Measurements from ENCODE around the gene YDJC. TPM values are rescaled to one million over a fixed set of nuclear protein-coding genes. Genes with fewer than 3 reads are reported as not detected.

The YDJC gene
- total and polyA plus RNA-seq, 2 of the 8 experiments (the other 6 are each of a cell fraction or from before 2014, with no cell fraction given): 36.7 to 45.2 TPM

GRCh38 chr22:21615731-21616130, 14.1 kb downstream of the YDJC start:
- Histone ChIP-seq H3K56ac (replicated peaks; ENCODE audit: insufficient read length, low read depth, low read length) (no peak overlapping the region), H3K4me3 (ENCODE audit: extremely low read depth in 1 of 4, insufficient read depth in 2 of 4, low read depth in 3 of 4, low read length in 4 of 4) (no peak overlapping the region), H3K9ac (replicated peaks in 1 of 4; ENCODE audit: extremely low read depth in 1 of 4, low read depth in 3 of 4, low read length in 3 of 4) (no peak overlapping the region), H3K23me2 (ENCODE audit: low read depth, low read length) (no peaks in the 10 kb centered on the region), H3K27ac (ENCODE audit: low read depth, low read length) (no peak overlapping the region), H4K20me1 (replicated peaks in 1 of 2; ENCODE audit: control insufficient read depth in 1 of 2, insufficient read depth in 2 of 2, low read length in 2 of 2) (peaks cover 20 to 34% of the 10 kb centered on the region in 2 experiments), H3K27me3 (replicated peaks in 1 of 4; ENCODE audit: control insufficient read depth in 3 of 4, extremely low read depth in 1 of 4, insufficient read depth in 3 of 4, low read length in 3 of 4) (no peaks in the 10 kb centered on the region), H2AK5ac (ENCODE audit: low read depth, low read length) (no peak overlapping the region), H2BK12ac (ENCODE audit: low read depth, low read length) (no peak overlapping the region), H3K23ac (ENCODE audit: insufficient read length) (no peak overlapping the region), H3K4me1 (replicated peaks in 1 of 4; ENCODE audit: control insufficient read depth in 3 of 4, insufficient read depth in 4 of 4, low read length in 3 of 4) (no peaks in the 10 kb centered on the region; a peak in 1 of 7 replicates), H3K18ac (ENCODE audit: extremely low read depth, low read length) (no peak overlapping the region), H2BK15ac (ENCODE audit: low read length) (no peak overlapping the region), H3K79me1 (ENCODE audit: low read depth, low read length) (peaks cover 18% of the 10 kb centered on the region), H2BK5ac (ENCODE audit: low read depth, low read length) (no peak overlapping the region), H2BK120ac (replicated peaks; ENCODE audit: low read depth, low read length) (no peak overlapping the region), H4K91ac (replicated peaks; ENCODE audit: insufficient read length, low read length) (no peak overlapping the region), H4K5ac (ENCODE audit: insufficient read length, low read depth, low read length) (no peak overlapping the region), H3K36me3 (ENCODE audit: control insufficient read depth in 2 of 4, insufficient read depth in 4 of 4, low read length in 3 of 4) (peaks cover 6 to 22% (median 11%) of the 10 kb centered on the region in 4 experiments; a peak in 7 of 8 replicates), H3K79me2 (ENCODE audit: control insufficient read depth in 1 of 2, insufficient read depth in 2 of 2, low read length in 2 of 2) (peaks cover 0 to 45% of the 10 kb centered on the region in 2 experiments; a peak in 2 of 4 replicates), H2AFZ (ENCODE audit: low read length) (no peak overlapping the region), H3K9me3 (ENCODE audit: insufficient read depth in 2 of 2, low read depth in 1 of 2, low read length in 1 of 2) (no peaks in the 10 kb centered on the region), H3K4me2 (ENCODE audit: insufficient read depth in 1 of 2, low read depth in 2 of 2, low read length in 2 of 2) (no peak overlapping the region), H2BK20ac (ENCODE audit: low read length) (no peak overlapping the region), H3K4ac (replicated peaks; ENCODE audit: insufficient read length, low read depth, low read length) (no peak overlapping the region), H4K8ac (ENCODE audit: extremely low read depth, insufficient read depth, low read length) (no peak overlapping the region), H3K14ac (ENCODE audit: insufficient read length) (no peak overlapping the region)
- DNase-seq (ENCODE audit: low read depth in 1 of 2, low spot score in 2 of 2): no peak
- CTCF ChIA-PET (ENCODE audit: partially characterized antibody): interaction anchor here (2.0 to 24.1 kb wide), 5 partner anchors 9 to 27 kb away, joined by 6 to 499 read pairs (median 17); partner anchors contain the start of genes CCDC116, SDF2L1 and YDJC
- no peak for FAIRE-seq
- POLR2A ChIA-PET (ENCODE audit: partially characterized antibody): interaction anchor here (0.6 to 2.1 kb wide), 5 partner anchors 10 to 35 kb away, joined by 3 to 7 read pairs (median 3); partner anchors contain the start of genes SDF2L1 and YDJC
- TF ChIP-seq CBX8 (IDR thresholded peaks at IDR 0.05; ENCODE audit: borderline replicate concordance, low read depth, low read length) (no peak), GABPA (IDR thresholded peaks at IDR 0.05; ENCODE audit: borderline replicate concordance, insufficient read depth, low read length) (no peak), KDM1A (IDR thresholded peaks at IDR 0.05; ENCODE audit: borderline replicate concordance, low read length) (no peak), POLR2AphosphoS5 (IDR thresholded peaks at IDR 0.05; ENCODE audit: low read depth, low read length) (peak; percentile 5; the same call in 1 of the 2 replicates)
- WGBS, 2 experiments (ENCODE audit: extremely low coverage in 1 of 2, insufficient coverage in 1 of 2, insufficient read length in 1 of 2, insufficient replicate concordance in 2 of 2, low coverage in 1 of 2, low lambda C conversion rate in 2 of 2, missing lambda C conversion rate in 1 of 2): 87% methylated on average over 4 of the region's 4 CpGs; no CpG with 5 or more reads in 1 of the 2 experiments

Data from H1 (cell line).